ENCODE data around the gene ZFP36. TPM values are rescaled to one million over a fixed set of nuclear protein-coding genes. Genes with fewer than 3 reads are reported as not detected.

The ZFP36 gene
- total RNA-seq, 1 experiment from 2014 or later, result 17.3 TPM

- Mint-ChIP-seq H3K27me3 (ENCODE audit: low read depth) (no peaks in the 10 kb centered on the region), H3K36me3 (peaks cover 20% of the 10 kb centered on the region), H3K27ac (peak overlapping the region; percentile 98), H3K4me3 (peak overlapping the region; percentile 57; the same call in 1 of the 2 replicates), H3K9me3 (no peaks in the 10 kb centered on the region), H3K4me1 (peaks cover 32% of the 10 kb centered on the region)
- no peak for TF ChIP-seq E2F5 (CRISPR knock-in tag; IDR thresholded peaks at IDR 0.05)
- TF ChIP-seq MLX (CRISPR knock-in tag; IDR thresholded peaks at IDR 0.05), result no peak
- TF ChIP-seq ELF4 (CRISPR knock-in tag; IDR thresholded peaks at IDR 0.05; ENCODE audit: low read depth), result no peak
- DNase-seq (ENCODE audit: low spot score) (no peak), ATAC-seq (no peak)
- CTCF ChIA-PET, result interaction anchor here (0.9 to 3.5 kb wide), 9 partner anchors 10 to 76 kb away, joined by 3 to 18 read pairs (median 7); partner anchors contain the start of gene PLEKHG2
- POLR2A ChIA-PET, result interaction anchor here (0.6 to 2.1 kb wide), 14 partner anchors 8 to 870 kb away, joined by 3 to 16 read pairs (median 4); partner anchors contain the start of genes MED29, PAF1, RPS16 and SUPT5H
Measured at GRCh38 chr19:39427707-39428106, 21.1 kb downstream of the ZFP36 start.

GRCh38 chr19:39428283-39429112 is 21.9 kb downstream of the ZFP36 start:
- DNase-seq (ENCODE audit: low spot score) (peak; percentile 93), ATAC-seq (peak; percentile 84)
- Mint-ChIP-seq H3K36me3 (peaks cover 23% of the 10 kb centered on the region), H3K4me3 (peak overlapping the region; percentile 57), H3K27ac (peak overlapping the region; percentile 98), H3K9me3 (no peaks in the 10 kb centered on the region), H3K27me3 (ENCODE audit: low read depth) (no peaks in the 10 kb centered on the region), H3K4me1 (peaks cover 36% of the 10 kb centered on the region)
- CTCF ChIA-PET, result interaction anchor here (0.8 to 3.5 kb wide), 14 partner anchors 9 to 106 kb away, joined by 3 to 18 read pairs (median 4); partner anchors contain the start of genes MED29, PAF1 and PLEKHG2
- POLR2A ChIA-PET, result interaction anchor here (0.6 to 2.2 kb wide), 14 partner anchors 9 to 52 kb away, joined by 3 to 16 read pairs (median 5); partner anchors contain the start of genes MED29, PAF1, PLEKHG2 and SUPT5H
- TF ChIP-seq CBFB (CRISPR knock-in tag; IDR thresholded peaks at IDR 0.05; ENCODE audit: low read depth), result 0 out of 2 replicates have a peak, but pooled peaks have one; percentile 2
- TF ChIP-seq NFE2L1 (CRISPR knock-in tag; IDR thresholded peaks at IDR 0.05), result no peak
- peak; percentile 42; the same call in 1 of the 2 replicates for TF ChIP-seq FOXP1 (CRISPR knock-in tag; IDR thresholded peaks at IDR 0.05; ENCODE audit: borderline replicate concordance)
- no peak for TF ChIP-seq ZBTB21 (CRISPR knock-in tag; IDR thresholded peaks at IDR 0.05; ENCODE audit: borderline replicate concordance)
- no peak for TF ChIP-seq USF2 (CRISPR knock-in tag; IDR thresholded peaks at IDR 0.05)
- no peak for TF ChIP-seq ZNF512 (CRISPR knock-in tag; IDR thresholded peaks at IDR 0.05; ENCODE audit: borderline replicate concordance)
- no peak for TF ChIP-seq NR3C1 (CRISPR knock-in tag; conservative IDR thresholded peaks at IDR 0.05; ENCODE audit: low read depth)
- TF ChIP-seq MXD4 (CRISPR knock-in tag; IDR thresholded peaks at IDR 0.05; ENCODE audit: borderline replicate concordance), result no peak
- TF ChIP-seq ATF6 (CRISPR knock-in tag; IDR thresholded peaks at IDR 0.05), result no peak
- no peak for TF ChIP-seq ATF1 (CRISPR knock-in tag; IDR thresholded peaks at IDR 0.05)
- peak; percentile 78; the same call in 1 of the 2 replicates for TF ChIP-seq ETV6 (CRISPR knock-in tag; IDR thresholded peaks at IDR 0.05)
- TF ChIP-seq ZNF121 (CRISPR knock-in tag; IDR thresholded peaks at IDR 0.05), result no peak
- peak; percentile 56; the same call in 1 of the 2 replicates for TF ChIP-seq SP1 (CRISPR knock-in tag; conservative IDR thresholded peaks at IDR 0.05)
- TF ChIP-seq KAT7 (CRISPR knock-in tag; IDR thresholded peaks at IDR 0.05; ENCODE audit: borderline replicate concordance), result no peak
- no peak; the same call in 1 of the 2 replicates for TF ChIP-seq ERG (CRISPR knock-in tag; IDR thresholded peaks at IDR 0.05)
- no peak for TF ChIP-seq FOXJ3 (CRISPR knock-in tag; IDR thresholded peaks at IDR 0.05; ENCODE audit: borderline replicate concordance)
- peak; percentile 29; the same call in 1 of the 2 replicates for TF ChIP-seq ZNF423 (CRISPR knock-in tag; IDR thresholded peaks at IDR 0.05)
- TF ChIP-seq FOXK1 (CRISPR knock-in tag; IDR thresholded peaks at IDR 0.05), result no peak
- no peak for TF ChIP-seq MYBL2 (CRISPR knock-in tag; IDR thresholded peaks at IDR 0.05)
- no peak for TF ChIP-seq ZNF219 (CRISPR knock-in tag; IDR thresholded peaks at IDR 0.05; ENCODE audit: borderline replicate concordance)
